GM13977 (cell line): ENCODE measurements around the gene AFG3L2.

Experiments
- DNase-seq: peaks from one replicate; pipeline ENCODE4 v3.0.0; 2012; ENCODE audit warnings: low spot score
- in situ Hi-C: fragments of 300-500 bp; cut with MboI; formaldehyde crosslinking; loops from one replicate; pipeline ENCODE4 v1.12.0; 2022; ENCODE audit warnings: low sequenced_read_pairs, low pct_unique_long_range_greater_than_20kb, mixed read lengths, inconsistent platforms; ENCODE audit not compliant: unreplicated experiment
- TF ChIP-seq, protein P1 (sequence below): IDR thresholded peaks from 2 replicates; pipeline ENCODE4 v1.5.1; 2012; ENCODE audit warnings: mild to moderate bottlenecking, control low read depth; ENCODE audit not compliant: insufficient read depth; ENCODE audit errors: extremely low read depth, missing control alignments

Gene AFG3L2

DNA sequence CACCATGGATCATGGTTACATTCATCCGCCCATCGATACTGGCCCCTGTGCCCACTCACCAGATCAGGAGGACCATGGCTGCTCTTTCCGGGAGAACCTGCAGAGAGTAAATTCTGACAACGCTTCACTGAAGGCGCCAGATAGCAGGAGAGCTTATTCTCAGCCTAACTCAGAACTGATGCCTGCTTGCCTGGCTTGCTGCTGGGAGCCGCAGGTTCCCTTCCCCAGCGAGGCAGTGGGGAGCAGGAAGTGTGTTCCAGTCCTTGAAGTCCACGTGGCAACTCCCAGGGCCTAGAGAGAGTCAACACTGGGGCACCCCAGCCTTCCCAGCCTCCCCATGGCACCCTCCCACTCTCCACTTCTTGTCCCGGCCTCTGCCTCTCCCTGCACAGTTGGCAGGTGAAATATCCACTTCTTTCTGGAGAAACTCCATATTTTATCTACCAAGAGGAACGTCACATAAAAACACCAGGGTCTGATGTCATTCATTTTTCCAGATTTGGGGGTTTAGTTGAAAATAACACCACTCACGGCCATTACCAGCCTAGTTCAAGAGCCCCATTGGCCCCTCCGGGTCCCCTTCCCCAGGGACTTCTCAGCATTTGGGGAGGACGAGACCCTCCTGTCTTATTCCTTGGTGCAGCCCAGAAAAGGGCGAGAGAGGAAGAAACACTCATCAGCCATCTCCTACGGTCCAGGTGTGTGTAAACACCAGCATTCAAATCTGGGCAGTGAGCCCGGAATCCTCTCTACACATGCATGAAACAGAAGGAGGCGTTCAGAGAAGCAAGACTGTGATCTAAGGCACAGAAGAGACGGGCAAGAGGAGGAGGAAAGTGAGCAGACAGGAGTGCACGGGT is 72.4 kb downstream of the AFG3L2 start:
- no peak for DNase-seq
- in situ Hi-C loops: no loop called here
- TF ChIP-seq, protein P1, sequence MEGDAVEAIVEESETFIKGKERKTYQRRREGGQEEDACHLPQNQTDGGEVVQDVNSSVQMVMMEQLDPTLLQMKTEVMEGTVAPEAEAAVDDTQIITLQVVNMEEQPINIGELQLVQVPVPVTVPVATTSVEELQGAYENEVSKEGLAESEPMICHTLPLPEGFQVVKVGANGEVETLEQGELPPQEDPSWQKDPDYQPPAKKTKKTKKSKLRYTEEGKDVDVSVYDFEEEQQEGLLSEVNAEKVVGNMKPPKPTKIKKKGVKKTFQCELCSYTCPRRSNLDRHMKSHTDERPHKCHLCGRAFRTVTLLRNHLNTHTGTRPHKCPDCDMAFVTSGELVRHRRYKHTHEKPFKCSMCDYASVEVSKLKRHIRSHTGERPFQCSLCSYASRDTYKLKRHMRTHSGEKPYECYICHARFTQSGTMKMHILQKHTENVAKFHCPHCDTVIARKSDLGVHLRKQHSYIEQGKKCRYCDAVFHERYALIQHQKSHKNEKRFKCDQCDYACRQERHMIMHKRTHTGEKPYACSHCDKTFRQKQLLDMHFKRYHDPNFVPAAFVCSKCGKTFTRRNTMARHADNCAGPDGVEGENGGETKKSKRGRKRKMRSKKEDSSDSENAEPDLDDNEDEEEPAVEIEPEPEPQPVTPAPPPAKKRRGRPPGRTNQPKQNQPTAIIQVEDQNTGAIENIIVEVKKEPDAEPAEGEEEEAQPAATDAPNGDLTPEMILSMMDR: no peak

- in situ Hi-C loops: no loop called here
- TF ChIP-seq, protein P1: no peak
- no peak for DNase-seq
Measured at GRCh38 chr18:12302391-12303147, 74.5 kb downstream of the AFG3L2 start.

- in situ Hi-C loops: no loop called here
- TF ChIP-seq, protein P1: no peak
- no peak for DNase-seq
Measured at GRCh38 chr18:12301263-12302005, 75.6 kb downstream of the AFG3L2 start.

GRCh38 chr18:12299862-12300261 is 77.2 kb downstream of the AFG3L2 start:
- TF ChIP-seq, protein P1: no peak
- DNase-seq: no peak
- in situ Hi-C loops: no loop called here

DNA sequence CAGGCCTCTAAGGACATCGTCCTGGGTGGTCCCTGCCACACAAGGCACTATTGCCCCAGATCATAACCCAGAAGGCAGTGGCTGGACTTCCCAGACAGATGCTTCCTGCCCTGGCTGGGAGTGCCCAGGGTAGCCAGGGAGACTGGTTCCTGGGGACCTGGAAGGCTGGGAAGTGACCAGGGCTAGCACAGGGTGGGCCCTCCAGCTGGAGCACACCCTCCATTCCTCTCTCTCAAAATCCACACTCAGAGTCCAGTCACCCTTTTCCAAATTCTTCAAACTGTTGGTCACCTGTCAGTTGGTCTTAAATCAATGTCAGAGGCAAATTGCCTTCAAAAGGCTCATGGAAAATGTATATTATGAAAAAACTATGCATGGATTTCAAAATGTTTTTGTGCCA is 80.6 kb downstream of the AFG3L2 start:
- TF ChIP-seq, protein P1: no peak
- in situ Hi-C loops: no loop called here
- no peak for DNase-seq

- TF ChIP-seq, protein P1: no peak
- in situ Hi-C loops: no loop called here
- no peak for DNase-seq
Measured at GRCh38 chr18:12296087-12296403, 81.0 kb downstream of the AFG3L2 start.
